HG02588 (cell line): ENCODE data around the gene SGTB.

Experiments
- ATAC-seq: cut with Tn5 transposase; IDR thresholded peaks from one replicate; pipeline ENCODE4 v1.9.1; 2021; ENCODE audit warnings: mild to moderate bottlenecking, moderate library complexity; ENCODE audit not compliant: unreplicated experiment

The SGTB gene, protein sequence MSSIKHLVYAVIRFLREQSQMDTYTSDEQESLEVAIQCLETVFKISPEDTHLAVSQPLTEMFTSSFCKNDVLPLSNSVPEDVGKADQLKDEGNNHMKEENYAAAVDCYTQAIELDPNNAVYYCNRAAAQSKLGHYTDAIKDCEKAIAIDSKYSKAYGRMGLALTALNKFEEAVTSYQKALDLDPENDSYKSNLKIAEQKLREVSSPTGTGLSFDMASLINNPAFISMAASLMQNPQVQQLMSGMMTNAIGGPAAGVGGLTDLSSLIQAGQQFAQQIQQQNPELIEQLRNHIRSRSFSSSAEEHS

DNA sequence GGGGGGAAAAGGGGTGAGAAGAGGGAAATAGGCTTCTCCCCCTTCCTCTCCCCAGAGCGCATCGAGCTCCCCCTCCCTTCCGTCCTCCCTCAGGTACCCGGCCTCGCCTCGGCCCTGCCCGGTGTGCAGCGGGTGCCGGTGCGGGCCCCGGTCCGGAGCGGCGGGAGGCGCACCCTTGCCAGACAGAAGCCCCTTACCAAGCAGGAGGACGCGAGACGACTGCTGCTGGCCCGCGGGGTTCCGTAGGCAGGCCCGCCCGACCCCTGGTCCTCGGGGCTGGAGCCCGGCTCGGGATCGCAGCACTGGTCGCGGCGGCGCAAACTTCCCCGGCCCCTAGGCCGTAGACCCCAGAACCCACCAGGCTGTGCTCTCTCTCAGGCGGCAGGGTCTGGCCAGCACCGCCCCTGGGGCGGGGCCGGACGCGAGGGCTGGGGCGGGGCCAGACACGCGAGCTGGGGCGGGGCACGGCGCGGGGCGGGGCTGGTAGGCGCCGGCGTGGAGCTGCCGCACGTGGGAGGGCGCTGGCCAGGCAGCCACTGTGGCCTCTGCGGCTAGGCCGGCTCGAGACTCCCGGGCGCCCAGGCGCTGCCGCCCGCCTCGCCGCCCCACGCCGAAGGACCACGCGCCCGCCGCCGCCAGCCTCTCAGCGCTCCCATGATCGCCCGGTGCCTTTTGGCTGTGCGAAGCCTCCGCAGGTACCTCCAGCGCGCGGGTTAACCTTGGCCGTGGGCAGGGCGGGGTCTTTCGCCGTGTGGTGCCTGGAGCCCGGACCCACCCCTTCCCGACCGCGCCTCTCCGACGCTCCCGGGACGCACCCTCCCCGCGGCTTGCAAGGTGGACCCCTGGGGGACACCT, at the start of gene SGTB, which contains the start of gene NLN:
Gene SGTB (minus strand): TSS at position 390 of the 855 bp plus-strand sequence. CDS start 1,302 bp downstream, outside the sequence.
Gene NLN (plus strand): TSS at position 486 of the 855 bp plus-strand sequence. CDS start 169 bp downstream, at position 655.
- ATAC-seq: peak; percentile 92

DNA sequence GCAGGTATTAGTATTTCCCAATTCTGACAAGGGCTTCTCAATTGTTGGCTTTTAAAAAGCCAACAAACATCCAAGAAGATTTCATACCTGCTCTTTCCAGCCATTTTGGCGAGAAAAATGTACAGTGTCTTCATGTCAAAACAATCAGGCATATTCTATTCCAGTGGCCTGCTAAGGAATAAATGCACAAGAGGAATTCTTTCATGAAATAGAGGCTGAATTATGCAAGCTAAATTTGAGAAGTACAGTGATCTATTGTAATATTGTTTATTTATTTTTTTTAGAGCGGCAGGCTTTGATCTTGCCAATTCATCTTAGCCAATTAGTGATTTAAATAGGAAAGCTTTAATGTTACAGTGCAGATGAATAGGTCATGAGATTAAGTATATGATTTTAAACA, 49.4 kb upstream of the SGTB start:
- ATAC-seq: no peak

DNA sequence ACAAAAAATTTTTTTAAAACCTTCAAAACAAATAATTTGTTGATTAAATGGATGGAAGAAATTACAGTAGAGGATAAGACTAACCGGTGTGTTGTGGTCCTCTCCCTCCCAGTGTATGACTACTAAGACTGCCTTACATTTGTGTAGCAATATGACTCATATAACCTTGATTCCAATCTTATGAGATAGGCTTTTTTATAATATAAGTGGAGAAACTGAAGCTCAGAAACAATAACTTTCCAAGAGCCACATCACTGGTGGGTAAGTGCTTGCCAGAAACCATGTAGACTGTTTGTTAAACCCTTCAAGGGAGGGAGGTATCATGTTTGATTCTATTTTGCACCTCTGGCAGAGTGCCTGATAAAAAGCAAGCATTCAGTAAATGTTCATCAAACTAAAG, 47.6 kb upstream of the SGTB start:
- no peak for ATAC-seq

DNA sequence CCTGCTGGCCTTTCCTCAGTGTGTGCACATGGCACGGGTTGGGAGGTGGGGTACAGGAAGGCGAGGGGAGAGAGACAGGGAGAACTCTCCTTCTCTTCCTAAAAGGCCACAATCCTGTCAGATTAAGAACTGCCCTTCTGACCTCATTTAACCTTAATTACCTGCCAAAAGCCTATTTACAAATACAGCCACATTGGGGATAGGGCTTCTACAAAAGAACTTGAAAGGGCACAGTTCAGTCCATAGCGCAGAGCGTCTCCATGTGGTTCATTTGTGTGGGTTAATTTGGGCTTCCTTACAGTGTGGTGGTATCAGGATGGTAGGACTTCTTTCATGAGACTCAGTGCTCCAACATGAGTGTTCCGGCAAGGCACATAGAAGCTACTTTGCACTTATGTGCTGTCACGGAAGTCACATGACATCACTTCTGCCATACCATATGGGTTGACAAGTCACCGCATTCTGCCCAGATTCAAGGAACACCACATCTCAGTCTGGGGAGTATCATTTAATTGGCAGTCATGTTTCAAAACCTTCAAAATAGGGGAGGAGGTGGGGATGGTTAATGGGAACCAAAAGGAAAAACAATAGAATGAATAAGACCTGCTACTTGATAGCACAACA, 46.9 kb upstream of the SGTB start:
- no peak for ATAC-seq

DNA sequence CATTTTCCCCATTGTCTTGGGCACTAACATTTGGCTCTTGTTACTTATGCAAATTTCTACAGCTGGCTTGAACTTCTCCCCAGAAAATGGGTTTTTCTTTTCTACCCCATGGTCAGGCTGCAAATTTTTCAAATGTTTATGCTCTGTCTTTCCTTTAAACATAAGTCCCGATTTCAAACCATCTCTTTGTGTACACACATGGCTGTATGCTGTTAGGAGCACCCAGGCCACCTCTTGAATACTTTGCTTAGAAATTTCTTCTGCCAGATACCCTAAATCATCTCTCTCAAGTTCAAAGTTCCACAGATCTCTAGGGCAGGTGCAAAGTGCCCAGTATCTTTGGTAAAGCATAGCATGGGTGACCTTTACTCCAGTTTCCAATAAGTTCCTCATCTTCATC, 45.7 kb upstream of the SGTB start:
- ATAC-seq: no peak

DNA sequence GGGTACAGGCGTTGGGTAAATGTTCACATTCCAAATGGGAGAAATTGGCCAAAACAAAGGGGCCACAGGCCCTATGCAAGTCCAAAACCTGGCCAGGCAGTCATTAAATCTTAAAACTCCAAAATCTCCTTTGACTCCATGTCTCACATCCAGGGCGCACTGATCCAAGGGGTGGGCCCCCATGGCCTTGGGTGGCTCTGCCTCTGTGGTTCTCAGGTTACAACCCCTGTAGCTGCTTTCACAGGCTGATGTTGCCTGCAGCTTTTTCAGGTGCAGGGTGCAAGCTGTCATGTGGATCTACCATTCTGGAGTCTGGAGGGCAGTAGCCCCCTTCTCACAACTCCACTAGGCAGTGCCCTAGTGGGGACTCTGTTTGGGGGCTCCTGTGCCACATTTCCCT, 44.9 kb upstream of the SGTB start:
- no peak for ATAC-seq

DNA sequence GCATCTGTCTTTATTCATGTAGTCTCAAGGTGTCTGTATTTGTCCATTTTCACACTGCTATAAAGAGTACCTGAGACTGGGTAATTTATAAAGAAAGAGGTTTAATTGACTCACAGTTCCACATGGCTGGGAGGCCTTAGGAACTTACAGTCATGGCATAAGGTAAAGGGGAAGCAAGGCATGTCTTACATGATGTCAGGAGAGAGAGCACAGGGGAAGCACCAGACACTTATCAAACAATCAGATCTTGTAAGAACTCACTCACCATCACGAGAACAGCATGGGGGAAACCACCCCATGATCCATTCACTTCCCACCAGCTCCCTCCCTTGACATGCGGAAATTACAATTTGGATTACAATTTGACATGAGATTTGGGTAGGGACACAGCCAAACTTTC, 44.3 kb upstream of the SGTB start:
- no peak for ATAC-seq

DNA sequence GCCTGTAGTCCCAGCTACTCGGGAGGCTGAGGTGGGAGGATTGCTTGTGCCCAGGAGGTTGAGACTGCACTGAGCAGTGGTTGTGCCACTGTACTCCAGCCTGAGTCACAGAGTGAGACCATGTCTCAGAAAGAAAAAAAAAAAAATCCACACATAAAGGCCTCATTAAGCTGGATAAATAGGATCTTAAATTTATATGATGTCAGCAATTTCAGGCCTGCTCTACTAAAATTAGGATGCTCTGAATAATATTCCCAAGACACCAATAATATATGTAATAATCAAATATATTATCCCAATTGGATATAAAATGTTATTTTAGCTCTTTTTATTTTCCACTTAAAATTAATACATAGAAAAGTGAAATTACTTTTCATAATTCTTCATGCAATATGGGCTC, 43.7 kb upstream of the SGTB start:
- no peak for ATAC-seq

DNA sequence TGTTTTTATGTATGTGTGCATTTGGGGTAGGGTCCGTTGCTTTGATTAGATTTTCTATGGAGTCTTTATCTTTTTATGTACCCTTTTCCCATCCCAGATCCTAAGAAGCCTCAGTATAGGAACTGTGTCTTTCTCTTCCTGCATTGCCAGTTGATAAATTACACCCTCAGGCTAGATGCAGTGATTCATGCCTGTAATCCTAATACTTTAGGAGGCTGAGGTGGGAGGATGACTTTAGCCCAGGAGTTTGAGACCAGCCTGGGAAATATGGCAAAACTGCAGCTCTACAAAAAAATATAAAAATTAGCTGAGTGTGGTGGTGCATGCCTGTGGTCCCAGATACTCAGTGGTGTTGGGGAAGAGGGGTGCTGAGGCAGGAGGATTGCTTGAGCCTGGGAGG, 40.3 kb upstream of the SGTB start:
- ATAC-seq: no peak

DNA sequence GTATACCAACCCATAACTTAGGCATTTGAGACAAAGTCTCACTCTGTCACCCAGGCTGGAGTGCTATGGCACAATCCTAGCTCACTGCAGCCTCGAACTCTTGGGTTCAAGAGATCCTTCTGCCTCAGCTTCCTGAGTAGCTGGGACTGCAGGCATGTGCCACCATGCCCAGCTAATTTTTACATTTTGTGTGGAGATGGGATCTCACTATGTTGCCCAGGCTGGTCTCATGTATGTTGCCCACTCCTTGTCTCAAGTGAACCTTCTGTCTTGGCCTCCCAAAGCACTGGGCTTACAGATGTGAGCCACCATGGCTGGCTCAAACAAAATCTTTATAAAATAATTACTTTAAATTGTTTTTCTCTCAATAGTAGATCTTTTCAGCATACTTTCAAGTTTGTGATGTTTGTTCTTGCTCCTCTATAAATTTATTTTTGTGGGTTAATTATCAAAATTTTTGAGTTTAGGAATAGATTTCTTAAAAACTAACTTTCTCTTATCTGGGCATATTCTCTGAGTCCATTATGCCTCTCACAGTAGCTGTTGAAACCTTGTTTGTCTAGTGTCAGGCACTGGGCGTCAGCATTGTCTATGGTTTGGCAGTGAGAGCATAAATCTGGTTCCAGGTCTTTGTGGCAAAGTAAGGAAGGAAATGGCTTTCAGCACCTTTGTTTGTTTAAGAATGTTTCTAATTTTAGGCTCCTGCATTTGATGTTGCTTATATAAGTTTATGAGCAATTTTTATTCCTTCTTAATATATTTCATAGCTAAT, 38.8 kb upstream of the SGTB start:
- ATAC-seq: no peak

DNA sequence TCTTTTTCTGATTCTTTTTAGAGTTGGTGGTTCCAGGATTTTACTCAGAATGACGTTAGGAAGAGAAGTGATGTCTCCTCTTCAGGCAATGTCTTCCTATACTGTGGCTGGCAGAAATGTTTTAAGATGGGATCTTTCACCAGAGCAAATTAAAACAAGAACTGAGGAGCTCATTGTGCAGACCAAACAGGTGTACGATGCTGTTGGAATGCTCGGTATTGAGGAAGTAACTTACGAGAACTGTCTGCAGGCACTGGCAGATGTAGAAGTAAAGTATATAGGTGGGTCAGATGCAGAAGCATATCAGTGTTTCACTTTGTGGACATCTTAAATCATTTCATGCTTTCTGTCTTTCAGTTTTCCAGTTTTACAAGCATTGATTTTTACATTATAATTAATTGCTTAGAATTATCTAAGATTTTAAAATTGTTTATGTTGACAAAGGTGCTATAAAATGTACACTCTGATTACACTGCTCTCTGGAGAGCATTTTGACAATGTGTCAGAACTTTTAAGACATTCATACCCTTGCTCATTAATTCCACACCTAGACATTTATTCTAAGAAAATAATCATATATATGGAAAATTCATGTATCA, 36.7 kb upstream of the SGTB start:
- no peak for ATAC-seq

DNA sequence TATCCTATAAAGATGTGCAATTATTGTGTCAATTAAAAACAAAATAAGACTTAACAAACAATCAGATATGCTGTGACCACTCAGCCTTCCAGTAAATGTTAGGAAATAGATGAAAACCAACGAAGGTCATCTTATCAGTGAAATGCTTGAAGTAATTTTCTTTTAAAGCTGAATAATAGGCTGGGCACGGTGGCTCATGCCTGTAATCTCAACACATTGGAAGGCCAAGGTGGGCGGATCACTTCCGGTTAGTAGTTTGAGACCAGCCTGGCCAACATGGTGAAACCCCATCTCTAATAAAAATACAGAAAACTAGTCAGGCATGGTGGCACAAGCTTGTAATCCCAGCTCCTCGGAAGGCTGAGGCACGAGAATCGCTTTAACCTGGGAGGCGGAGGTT, 31.3 kb upstream of the SGTB start:
- no peak for ATAC-seq

DNA sequence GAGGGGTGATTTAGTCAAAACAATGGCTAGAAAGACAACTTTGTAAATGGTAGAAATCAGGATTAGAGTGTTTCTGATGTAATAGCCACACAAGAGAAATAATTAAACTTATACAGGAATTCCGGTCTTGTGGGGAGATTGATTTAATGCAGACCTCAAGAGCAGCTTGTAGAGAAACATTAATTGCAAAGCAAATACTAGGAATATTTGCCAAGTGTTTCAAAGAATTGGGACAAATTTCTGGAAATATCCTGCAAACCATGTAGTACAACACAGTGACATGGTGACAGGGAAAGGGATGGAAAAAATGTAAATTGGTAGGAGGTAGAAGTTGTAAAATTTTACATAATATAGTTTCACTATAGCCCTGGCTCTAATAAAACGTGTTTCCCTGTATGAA, 29.0 kb upstream of the SGTB start:
- ATAC-seq: no peak

DNA sequence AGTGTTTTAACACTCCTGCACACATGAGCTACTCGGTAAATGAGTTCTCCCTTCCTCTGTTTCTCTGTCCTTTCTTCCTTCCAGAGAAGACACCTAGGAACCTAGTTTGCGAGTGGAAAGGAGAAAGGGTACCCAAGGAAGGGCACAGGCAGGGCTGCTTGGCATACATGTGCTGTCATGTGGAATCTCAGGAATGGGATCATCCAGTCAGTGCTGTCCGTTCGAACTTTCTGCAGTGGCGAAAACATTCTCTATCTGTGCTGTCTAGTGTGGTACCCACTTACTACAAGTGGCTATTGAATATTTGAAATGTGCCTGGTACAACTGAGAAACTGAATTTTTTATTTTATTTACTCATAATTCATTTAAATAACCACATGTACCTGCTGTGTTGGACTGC, 28.0 kb upstream of the SGTB start:
- ATAC-seq: no peak

DNA sequence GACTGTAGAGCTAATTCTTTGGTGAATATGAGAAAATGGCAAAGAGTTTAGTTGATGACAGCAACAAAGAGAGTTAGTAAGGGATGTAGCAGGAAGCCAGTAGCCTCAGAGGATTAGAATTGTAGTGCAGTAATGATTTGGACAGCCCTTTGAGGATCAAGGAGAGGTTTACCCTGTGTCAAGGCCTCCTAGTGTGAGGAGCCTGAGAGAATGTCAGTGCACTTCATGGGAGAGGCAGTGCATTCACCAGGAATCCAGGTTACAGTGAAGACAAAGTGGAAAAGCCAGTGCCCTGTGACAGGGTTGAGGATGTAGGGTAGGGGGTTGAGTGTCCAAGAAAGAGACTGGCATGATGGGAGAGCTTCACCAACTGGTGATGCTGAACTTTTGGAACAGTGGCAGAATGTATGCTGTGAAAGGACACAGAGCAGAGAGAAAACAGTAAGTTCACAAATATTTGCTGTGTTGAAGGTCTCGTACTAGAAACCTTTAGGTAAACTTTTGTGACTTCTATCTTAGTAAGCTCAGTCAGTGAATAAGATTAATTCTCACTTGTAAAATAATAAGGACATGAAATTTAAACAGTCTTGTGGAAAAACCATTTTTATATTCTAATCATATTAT, 27.4 kb upstream of the SGTB start:
- no peak for ATAC-seq

DNA sequence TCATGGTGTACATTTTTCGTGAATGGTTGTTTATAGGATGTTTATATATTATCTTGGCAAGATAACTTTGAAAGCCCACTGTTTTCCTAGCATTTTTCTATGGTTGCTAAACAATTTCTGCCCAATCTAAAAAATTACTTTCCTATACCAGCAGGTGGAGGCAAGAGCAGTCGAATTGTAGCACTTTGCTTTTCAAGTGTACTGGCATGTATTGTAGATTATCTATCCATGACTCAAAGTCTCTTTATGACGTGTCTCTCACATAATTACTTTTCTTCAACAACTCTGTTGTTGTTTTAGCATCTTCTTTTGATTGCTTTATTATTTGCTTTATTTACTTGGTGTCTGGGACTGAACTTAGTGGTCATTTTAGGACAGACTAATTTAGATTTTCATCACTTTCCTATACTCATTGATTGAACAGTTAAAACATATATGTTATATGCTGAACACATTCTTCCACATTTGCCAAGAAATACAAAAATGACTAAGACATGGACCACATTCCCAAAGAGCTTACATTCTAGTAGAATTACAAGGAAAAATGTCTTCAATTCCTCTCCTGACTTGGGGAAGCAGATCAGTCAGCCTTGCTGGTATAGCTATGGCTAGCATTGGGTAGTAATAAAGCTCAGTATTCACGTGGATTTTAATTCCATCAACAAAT, 20.8 kb upstream of the SGTB start:
- ATAC-seq: peak; percentile 58

DNA sequence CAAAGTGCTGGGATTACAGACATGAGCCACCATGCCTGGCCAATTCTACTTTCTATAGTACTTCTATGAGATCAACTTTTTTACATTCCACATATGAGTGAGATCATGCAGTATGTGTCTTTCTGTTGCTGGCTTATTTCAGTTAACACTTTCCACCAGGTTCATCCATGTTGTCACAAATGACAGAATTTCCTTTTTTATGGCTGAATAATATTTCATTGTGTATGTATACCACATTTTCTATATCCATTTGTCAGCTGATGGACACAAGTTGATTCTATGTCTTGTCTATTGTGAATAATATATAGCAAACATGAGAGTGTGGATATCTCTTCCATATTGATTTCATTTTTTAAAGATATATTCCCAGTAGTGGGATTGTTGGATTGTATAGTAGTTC, 17.3 kb upstream of the SGTB start:
- no peak for ATAC-seq

DNA sequence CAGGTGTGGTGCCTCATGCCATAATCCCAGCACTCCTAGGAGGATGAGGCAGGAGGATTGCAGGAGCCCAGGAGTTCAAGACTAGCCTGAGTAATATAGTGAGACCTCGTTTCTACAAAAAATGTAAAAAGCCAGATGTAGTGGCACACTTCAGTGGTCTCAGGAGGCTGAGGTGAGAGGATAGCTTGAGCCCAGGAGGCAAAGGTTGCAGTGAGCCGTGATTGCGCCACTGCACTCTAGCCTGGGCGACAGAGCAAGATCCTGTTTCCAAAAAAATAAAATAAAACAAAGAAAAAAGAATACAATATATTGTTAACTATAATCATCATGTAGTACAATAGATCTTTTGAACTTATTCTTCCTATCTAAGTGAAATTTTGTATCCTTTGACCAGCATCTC, 16.4 kb upstream of the SGTB start:
- ATAC-seq: no peak

DNA sequence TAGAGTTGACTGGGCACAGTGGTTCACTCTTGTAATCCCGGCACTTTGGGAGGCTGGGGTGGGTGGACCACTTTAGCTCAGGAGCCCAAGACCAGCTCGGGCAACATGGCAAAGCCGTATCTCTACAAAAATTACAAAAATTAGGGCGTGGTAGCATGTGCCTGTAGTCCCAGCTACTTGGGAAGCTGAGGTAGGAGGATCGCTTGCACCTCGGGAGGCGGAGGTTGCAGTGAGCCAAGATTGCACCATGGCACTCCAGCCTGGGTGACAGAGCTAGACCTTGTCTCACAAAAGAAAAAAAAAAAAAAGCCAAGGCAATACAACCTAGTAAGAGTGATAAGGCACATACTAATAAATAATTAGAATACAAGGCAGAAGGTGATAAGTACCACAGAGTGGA, 15.9 kb upstream of the SGTB start:
- ATAC-seq: no peak

DNA sequence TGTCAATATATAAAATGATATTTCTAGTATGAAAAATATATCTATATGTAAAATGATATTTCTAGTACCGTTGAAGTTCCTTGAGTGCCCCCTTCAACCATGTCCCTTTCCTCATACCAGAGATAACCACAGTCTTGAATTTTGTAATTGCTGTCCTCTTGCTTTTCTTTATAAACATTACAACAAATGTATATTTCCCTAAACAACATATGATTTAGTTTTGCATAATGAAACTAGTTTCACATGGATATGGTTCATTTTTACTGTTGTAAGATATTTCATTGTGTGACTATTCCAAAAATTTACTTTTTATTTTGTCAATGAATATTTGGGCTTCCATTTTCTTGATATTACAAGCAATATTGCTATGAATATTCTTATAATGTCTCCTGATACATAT, 14.1 kb upstream of the SGTB start:
- no peak for ATAC-seq
